HG03520 (cell line): Measurements from ENCODE around the gene TRMU.

Source experiments
- ATAC-seq: cut with Tn5 transposase; IDR thresholded peaks from one replicate; pipeline ENCODE4 v1.9.1; 2021; ENCODE audit warnings: mild to moderate bottlenecking, moderate library complexity; ENCODE audit not compliant: unreplicated experiment

TRMU gene

DNA sequence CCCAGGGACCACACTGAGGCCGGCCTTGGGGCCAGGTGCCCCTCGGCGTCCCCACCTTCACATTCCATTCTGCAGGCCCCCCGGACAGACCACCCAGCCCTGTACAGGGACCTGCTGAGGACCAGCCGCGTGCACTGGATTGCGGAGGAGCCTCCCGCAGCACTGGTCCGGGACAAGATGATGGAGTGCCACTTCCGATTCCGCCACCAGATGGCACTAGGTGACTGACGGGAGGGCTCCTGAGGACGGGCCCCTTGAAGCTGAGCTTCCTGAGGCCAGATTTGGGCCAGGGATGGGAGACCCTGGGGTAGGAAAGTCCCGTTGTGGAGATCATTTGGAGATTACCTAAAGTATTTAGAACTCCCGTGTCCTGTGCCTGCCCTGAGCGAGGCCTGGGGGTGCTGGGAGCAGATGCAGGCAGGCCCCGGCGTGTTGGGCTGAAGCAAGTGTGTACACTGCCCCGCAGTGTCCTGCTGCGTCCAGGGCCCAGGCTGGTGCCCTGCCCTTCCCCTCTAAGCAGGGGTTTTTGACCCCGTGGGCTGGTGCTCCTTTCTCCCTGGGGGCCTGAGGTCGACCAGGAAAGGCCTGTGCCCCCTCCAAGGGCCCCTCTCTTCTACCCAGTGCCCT lies 20.0 kb downstream of the TRMU start:
- no peak for ATAC-seq

DNA sequence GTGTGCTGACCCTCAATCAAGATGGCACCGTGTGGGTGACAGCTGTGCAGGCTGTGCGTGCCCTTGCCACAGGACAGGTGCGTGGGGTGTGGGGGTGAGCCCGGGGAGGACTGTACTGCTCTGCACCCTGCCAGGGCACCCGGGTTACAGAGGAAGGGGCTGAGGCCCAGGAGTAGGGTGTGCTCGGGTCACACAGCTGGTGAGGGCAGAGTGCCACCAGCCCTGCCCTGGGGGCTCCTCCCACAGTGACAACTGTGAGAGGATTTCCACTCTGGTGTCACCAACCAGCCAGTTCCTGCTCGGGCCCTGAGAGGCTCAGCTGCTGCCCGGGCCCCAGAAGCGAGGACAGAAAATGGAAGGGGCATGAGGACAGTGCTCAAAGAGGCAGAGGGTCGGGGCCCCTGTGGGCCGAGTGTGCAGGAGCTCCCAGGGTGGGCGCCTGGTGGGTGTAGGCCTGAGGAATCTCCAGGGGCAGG lies 20.5 kb downstream of the TRMU start:
- ATAC-seq: no peak

DNA sequence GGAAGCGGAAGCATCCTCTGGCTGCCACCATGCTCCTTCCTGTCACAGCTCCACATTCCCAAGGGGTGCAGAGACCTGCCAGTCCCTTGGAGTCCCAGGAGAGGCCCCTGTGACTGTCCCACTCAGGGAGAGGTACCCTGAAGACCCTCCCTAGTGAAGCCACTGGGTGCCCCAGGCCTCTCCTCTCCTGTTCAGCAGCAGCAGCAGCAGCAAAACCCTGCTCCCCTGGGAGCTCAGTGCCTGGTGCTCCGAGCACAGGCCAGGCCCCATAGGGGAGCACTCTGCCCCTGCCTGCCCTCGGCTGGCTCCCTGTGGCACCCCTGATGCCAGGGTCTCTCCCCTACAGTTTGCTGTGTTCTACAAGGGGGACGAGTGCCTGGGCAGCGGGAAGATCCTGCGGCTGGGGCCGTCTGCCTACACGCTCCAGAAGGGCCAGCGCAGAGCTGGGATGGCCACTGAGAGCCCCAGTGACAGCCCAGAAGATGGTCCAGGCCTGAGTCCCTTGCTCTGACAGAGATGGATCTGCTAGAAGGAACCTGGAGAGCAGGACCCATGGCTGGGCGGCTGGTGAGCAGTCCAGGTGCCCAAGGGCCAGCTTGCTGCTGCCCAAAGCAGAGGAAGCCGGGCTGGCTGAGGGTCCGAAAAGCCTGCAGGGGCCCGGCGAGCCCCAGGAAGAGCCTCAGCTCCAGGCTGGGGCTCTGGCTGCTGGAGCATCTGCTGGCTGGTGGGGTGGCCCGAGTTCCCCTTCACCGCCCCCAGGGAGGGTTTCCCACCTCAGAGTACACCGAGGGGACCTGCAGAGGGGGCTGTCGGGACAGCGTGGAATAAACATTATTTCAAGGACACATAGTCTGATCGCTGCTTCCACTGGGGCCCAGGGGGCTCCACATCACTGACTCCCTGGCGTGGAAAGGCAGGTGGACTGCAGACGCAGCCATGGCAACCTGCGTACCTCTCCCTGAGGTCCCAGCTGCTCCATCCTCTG lies 21.3 kb downstream of the TRMU start:
- ATAC-seq: no peak

DNA sequence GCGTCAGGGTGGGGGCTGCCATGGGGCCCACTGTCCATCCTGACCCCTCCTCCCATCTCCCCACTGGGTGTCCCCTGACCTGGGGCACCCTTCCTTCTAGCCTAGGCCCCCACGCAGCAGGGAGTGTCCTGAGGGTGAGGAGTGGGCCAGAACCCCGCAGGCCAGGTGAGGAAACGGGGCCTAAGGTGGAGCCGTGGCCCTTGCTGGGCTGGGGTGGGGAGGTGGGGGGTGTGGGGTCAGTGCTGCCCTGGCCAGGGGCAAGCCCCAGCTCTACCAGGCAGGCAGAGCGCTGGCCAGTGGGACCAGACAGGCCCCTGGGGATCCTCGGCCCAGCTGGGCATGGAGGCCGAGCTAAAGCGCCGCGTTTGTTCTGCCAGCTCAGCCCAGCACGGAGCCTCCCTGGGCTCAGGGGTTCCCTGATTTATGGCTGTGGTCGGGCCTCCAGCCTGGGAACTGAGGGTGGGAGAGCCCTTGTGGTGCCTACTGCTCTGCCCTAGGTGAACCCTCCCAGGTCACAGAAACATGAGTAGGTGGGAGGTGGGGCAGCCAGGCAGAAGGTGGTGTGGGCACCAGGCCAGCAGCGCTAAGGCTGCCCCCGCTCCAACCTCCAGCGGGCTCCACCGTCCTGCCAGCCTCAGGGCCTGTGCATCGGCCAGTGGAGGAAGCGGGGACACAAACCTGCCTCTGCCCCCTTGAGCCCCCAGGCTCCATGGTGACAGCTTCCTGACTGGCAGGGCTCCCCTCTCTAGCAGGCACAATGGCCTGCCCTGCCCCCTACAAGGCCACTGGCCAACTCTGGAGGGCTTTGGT lies 22.4 kb downstream of the TRMU start:
- ATAC-seq: no peak

DNA sequence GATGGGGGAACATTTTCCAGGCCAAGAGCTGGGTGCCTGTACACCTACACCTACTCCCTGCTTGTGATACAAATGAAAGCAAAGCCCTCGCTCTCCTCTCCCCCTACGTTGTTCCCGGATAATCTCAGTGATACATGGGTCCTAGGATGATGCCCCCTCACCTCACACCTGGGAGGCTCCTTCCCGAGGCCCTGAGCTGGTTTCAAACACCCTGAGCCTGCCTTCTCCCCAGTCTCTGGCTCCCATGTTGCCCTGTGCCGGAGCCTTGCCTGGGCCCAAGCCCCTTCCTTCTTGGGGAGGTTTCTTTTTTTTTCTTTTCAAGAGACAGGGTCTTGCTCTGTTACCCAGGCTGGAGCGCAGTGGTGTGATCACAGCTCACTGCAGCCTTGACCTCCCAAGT lies 23.3 kb downstream of the TRMU start:
- ATAC-seq: no peak

DNA sequence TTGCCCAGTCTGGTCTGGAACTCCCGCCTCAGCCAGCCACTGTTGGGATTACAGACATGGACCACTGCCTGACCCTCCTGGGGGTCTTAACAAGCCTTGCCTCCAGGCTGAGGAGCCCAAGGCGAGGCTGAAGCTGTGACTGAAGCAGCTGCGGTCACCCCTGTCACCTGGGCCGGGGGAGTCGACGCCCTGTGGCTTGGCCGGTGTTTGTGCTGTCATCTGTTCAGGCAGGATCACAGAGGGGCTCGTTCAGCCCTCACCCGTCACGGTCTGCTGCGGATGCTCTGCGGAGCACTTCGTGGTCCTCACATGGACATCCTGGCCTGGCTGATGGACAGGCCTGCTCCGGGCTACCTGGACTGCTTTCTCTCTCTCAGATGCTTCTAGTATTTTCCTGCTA lies 23.8 kb downstream of the TRMU start:
- no peak for ATAC-seq

DNA sequence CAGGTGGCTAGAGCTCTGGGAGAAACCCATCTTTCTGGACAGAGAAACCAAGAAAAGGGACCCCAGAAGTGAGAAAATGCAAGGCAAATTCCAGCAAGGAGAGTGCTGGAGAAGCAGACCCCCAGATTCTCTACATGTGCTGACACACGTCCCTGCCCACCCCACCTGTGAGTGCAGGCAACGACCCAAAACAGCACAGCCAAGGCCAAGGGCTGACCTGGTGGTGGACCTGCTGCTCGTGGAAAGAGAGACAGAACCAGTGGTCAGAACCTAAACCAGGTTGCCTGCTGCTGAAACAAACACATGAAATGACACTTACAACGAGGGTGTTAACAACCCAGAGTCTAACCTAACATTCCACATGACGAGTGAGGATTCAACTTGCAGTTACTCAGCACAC lies 24.6 kb downstream of the TRMU start:
- ATAC-seq: no peak

DNA sequence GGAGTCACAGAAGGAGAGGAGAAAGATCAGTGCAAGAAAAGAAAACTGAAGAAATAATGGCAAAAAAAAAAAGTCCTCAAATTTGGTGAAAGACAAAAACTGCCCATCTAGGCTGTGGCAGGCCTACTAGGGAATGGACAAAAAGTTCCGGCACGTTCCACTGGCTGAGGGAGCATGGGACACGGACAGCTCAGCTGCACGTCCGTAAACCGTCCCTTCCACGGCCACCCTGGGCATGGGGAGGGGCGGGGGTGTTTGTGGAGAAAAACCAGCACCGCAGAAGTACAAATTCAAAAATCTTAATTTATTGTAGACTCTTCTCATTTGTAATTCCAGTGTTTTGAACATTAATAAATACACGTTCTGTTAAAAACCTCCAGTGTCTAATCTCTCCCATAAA lies 25.4 kb downstream of the TRMU start:
- no peak for ATAC-seq

DNA sequence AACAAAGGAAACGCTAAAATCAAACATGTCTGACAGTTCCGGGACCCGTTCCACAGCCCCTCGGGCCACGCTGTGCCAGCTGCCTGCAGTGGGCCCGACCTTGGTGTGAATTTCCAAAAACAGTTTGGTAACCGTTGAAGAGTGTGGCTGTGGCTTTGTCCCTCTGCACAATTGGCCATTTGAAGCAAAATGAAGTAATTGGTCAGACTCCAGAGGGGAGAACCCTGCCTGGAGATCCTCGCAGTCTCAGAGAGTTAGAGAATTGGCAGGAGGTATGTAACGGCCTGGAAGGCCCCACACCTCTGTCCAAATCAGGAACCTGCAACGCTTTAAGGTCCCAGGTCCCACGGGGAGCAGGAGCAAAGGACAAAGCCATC lies 26.3 kb downstream of the TRMU start:
- ATAC-seq: no peak

DNA sequence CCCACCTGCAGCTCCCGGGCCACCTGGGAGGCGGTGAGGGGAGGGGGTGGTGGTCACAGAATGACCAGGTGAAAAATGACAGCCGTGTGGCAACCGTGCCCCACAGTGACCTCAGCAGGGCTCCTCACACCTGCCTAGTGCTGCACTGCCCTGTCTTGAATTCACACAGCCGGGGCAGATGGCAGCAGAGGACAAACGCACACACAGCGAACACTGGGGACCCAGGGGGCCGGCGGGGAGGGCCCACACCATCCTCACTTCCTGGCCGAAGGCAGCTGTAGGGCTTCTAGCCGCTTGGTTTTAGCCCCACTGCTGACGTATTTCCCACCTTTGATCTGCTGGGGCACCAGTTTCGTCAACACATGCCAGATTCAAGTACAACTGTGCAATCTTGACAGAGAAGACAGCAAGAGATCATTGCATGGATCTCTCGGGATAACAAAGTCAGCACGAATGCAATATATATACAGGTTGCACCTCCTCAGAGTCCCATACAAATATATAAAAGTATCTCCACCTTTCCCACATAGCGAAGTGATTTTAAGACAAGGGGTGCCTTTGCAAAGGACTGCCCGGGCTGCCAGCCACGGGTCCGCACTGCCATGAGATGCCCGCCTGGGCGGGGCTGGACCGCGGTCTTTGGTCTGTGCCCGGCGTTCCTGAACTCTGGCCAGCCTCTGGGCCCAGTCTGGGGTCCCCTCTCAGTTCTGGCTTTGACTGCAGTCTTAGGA lies 26.9 kb downstream of the TRMU start:
- ATAC-seq: no peak

DNA sequence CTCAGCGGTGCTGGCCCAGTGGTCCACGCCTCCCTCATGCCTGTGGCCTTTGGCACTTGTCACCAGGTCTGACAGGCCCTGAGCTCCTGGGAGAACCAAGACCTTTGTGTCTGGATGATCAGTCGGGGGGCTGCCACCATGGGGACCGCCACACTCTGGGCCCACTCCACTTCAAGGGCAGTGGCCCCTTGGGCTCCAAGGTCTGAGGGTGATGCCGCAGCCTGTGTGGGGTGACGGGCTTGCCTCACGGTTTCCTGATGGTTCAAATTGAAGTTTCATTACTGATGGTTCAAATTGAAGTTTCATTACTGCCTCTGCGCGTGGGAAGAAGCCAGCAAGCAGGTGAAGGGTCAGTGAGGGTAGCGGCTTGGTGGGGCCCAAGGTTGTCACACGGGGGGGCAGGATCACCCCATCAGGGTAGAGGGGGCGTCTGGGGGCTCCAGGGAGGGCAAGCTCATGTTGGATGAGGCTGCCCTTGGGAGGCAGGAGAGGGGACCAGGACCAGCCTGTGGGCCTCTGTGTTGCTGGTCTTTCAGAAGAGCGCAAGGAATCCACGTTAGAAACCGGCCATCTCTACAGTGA lies 27.5 kb downstream of the TRMU start:
- no peak for ATAC-seq

DNA sequence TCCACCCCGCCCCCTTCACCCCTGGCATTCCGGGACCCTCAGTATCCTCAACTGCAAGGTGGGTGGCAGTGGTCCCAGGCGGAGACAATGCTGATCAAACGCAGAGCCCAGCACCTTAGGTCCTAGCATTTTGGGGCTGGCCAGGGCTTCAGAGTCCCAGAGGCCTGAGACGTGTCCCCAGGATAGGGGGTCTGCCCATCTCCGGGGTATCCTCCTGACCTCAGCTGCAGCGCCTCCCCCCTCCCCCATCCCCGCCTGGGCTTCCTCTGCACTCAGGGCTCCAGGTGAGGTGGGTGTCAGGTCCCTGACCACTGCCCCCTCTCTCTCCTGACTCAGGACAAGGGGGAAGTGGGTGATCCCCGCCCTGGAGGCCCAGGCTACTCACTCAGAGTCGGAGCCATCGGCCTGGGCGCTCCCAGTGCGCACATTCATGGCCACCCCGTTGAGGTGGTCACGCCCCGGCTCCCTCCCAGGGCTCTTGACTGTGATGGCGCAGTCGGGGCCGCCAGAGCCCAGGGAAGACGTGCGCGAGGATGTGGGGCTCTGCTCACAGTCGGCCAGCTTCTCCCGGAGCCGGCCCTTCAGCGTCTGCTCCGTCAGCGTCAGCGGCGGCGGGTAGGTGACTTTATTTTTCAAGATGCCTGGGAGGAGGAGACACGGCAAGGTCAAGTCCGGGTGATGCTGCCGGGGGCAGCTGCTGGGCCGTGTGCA lies 28.3 kb downstream of the TRMU start:
- ATAC-seq: no peak

DNA sequence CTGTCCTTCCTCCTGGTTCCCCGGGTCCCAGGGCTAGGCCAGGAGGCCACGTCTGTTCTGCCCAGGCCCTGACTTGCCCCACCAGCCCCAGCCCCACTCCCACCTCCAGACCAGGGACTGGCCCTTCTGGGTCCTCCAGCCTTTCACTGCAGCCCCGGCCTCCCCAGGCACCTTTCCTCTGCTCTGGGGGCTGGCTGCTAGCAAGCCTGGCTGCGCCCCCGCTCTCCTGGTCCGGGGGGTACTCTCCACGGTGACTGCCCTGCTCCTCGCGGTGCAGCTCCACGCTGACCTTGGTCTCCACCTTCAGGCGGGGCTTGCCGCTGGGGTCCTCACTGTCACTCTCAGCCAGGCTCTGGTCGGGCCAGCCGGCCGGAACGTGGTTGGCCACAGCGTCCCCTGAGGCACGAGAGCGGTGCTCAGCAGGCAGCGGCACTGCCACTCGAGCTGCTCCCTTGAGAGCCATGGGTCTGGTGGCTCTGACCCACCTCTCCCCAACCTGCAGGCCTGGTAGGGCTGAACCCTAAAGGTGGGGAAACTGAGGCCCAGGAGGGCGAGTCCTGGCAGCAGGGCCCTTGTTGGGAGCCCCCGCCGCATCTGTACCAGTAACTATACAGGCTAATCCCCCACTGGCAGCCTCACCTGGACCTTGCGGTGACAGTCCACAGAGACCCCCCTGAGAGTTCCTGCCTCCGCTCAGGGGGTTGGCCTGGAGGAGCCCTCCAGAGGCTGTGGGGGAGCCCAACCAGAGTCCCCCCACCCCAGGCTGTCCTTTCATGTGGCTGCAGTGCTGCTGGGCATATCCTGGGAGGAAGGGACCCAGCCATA lies 29.0 kb downstream of the TRMU start:
- no peak for ATAC-seq

DNA sequence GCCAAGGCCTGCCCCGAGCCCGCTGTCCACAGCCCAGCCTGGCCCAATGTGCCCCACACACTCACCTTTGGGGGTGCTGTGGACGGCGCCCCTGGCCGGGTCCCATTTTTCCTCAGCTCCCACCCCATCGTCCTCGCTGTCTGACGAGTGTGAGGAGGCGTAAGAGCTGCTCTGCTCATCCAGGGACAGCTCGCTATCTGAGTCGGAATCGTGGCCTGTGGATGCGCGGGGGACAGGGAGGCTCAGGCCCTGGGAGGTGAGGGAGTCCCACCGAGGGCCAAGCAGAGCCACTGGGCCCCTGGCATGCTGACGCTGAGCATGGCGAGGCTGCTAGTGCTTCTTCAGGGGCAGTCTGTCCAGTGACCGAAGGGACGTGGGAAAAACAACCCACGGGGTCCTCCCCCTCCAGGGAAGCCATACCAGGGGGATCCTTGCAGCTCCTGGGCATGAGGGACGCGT lies 29.7 kb downstream of the TRMU start:
- no peak for ATAC-seq

DNA sequence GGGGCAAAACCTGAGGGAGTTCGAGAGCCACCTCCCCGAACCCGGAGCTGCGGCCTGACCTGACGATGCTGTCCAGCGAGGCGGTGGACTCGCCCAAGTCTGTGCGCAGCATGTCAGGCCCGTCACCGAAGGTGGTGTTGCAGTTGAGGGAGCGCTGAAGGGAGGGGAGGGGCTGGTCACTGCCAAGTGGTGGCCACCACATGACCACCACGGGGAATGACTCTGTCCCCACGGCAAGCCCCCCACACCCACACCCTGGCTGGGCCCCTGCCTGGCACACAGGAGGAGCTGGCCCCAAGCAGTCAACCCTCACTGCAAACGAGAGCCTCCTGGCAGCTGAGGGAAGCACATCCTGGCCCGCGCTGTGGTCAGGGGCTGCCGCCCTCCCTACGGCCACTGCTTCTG lies 30.8 kb downstream of the TRMU start:
- ATAC-seq: no peak

DNA sequence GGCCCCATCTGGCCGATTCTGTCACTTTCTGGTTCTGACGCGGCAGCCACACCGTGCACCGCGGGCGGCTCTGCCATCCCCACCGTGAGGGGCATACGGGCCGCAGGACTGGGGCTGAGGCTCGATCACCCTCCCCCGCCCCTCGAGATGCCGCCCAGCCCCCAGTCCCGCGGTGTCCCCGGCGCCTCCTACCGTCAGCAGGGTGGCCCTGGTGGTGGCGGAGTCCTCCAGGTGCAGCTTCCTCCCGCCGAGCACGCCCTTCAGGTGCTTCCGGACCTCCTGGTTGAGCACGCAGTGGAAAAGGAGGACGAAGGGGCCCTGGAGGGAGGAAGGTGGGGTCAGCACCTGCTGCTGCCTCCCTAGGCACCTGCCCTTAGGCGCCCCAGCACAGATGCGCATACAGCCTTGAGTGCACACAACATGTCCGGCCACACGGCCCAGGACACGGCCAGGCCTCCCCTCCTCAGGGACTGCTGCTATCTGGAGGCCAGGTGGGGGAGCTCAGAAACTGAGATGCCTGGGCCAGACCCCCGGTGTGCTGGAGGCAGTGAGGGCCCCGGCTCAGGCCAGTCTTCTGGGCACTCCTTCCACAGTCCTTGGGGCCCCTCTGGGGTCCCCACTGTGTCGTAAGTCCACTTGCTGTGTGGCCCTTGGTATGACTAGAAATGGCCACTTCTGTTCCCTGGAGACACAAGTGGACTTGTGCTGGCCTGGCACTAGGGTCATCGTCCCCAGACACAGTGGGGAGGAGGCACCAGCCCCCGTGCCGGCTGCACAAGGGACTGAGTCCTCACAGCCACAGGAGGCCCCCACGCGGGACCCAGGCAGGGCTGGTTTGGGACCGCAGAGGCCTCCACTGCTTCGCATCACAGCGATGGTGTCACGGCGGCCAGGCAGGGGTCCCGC lies 31.5 kb downstream of the TRMU start:
- ATAC-seq: no peak

DNA sequence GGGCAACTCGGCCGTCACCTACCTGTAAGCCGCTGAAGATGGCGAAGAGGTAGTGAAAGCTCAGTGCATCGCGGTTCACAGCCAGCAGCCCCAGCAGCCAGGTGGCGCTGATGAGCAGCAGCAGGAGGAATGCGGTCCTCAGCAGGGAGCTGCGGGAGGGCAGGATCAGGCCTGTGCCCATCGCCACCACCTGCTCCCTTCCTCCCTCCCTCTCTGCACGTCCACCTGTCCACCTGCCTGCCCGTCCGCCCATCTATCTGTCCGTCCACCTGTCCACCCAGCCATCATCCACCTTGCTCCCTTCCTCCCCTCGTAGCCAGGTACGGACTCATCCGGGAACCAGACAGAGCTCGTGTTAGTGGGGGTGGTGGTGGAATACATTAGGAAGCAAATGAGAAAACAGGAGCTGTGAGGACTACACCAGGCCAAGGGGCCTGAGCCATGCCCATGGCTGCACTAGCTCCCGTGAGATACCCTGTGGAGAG lies 32.2 kb downstream of the TRMU start:
- ATAC-seq: no peak

DNA sequence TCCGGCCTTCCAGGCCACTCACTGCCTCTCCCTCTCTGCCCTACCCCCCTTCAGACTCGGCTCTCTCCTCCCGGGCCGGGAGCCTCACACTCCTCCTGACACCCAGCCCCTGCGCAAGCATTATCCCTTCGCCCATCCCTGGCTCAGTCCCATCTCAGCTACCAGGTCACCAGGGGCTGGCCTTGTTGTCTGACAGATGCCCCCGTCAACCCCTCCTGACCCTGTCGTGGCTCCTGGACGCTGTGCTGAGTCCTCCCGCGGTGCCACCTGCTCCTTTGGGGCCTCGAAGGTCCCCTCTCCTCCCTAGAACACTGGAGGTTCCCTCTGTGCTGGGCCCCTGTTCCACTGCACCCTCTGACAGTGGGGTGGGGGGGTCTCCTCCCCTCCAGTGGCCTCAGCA lies 32.9 kb downstream of the TRMU start:
- no peak for ATAC-seq
